ENCODE measurements around the gene ETV7.

The ETV7 gene

GRCh38 chr6:36383606-36384005, 3.9 kb downstream of the ETV7 start:
- DNase-seq (ENCODE audit: low read depth) = no peak

DNA sequence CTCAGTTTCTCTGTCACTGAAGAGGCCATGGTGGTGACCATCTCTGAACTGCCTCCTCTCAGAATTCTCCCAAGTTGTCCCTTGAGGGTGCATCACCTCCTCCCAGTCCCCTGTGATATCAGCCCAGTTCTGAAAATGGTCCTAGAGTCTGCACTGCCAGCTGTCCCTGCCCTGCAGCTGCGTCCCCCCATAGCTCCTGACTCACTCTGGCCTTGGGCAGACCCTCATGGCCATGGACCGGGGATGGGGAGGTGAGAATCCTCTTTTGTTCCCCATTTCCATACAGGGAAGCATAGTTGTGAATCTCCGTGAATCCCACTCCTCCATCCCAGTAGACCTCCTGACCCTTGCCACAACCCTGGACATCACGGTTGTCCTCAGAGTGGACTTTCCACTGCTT, 4.5 kb downstream of the ETV7 start:
- DNase-seq (ENCODE audit: low read depth) = no peak

DNA sequence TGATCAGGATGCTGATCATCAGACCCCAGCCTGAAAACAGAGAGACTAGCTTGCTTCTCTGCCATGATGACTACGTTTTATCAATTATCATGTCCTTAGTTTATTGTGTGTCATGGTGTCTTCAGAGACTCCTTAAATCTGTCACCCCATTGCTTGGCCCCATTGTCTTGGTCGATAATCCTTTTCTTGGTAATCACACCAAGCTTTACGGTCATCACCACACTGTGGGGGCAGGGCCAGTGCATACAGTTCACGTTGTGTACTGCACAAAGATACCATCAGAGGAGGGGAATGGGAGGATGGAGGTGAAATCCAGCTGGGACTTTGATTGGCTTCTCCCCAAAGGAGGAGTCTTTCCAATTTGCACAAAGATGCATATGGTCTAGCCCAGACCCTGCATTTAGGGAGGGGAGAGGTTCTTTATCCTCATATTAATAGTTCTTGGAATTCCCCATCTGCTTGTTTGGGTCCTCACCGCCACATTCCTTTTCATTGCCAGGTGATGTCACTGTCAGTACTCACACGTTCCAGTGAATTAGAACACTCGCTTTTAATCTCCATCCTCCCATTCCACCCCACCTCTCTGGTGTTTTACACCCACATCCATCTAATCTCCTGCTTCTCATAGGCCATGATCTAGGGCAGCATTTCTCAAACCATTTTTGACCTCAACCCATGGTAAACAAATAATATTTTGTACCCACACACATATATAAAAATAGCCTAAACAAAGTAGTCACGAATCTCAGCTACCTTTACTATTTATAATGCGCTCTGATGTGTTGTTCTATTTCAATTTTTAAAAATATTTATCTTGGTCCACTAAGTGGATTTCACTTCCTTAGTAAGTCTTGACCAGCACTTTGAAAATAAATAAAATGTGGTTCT, 5.7 kb downstream of the ETV7 start:
- no peak for DNase-seq (ENCODE audit: low read depth)

DNA sequence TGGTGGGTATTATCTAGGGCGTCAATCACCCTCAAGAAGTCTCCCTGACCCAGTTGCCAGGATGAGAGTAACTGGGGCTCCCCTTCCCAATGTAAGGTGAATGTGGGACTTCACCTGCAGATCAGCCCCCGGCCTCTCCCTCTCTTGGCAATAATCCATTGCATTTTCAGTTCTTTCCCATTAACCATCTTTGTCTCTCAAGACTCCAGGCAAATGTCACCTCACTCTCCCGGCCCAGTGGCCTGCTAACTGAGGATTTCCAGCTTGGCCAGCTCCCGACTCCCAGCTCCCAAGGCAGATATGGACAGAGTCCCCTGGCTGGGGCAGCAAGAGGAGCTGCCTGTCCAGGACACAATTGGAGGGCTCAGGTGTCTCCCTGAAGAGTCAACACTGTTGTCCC, 7.3 kb downstream of the ETV7 start:
- no peak for DNase-seq (ENCODE audit: low read depth)

DNA sequence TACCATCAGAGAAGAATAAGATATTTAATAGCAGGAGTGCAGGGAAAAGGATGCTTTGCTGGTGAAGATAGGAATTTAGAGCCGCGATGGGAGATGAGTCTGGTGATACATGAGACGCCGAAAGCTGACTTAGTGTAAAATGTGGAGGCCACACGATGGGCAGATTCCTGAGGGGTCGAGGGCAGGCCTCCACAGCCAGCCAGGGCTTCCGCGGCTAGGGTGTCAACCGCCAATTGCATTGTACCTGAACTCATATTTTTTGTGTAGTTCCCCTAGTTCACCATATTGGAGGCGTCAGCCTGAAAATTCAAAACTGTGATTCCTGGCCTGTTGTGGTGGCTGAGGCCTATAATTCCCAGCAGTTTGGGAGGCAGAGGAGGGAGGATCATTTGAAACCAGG, 8.5 kb downstream of the ETV7 start:
- DNase-seq (ENCODE audit: low read depth) = no peak

- no peak for DNase-seq (ENCODE audit: low read depth)
Observed at GRCh38 chr6:36378243-36378920, 9.1 kb downstream of the ETV7 start.

DNA sequence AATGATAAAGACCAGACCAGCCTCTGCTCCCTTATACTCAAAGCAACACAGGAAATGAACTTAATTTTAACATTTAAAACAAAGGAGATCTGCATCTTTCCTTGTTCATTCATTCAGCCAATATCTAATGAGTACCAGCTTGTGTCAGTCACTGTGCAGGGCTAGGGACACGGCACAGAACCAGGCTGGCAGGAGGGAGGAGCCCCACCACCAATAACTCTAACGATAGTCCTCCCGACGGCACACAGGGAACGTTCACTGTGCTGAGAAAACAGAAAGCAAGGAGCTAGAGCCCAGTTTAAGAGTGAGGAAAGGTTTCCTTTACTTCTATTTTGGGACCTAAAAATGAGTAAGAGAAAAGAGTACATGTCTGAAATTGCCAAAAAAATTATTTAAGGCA, 9.9 kb downstream of the ETV7 start:
- DNase-seq (ENCODE audit: low read depth) = no peak

DNA sequence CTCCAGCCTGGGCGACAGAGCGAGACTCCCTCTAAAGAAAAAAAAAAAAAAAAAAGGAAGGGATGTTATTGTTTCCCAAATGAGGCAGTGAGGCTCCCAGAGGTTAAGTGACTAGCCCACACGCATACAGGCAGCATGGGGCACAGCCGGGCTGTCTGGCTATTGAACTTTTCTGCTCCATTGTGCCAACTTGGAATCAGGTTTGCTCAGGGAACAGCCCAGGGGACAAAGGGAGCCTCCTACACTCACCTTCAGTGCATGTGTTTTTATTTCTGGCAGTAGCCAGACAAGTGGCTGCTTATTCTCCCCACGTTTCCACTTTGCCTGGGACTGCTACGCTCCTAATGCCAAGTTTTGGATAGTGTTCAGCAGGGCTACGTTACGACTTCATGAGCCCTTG, 10.7 kb downstream of the ETV7 start:
- DNase-seq (ENCODE audit: low read depth) = no peak

- DNase-seq (ENCODE audit: low read depth) = no peak
Observed at GRCh38 chr6:36376183-36376582, 11.3 kb downstream of the ETV7 start.

DNA sequence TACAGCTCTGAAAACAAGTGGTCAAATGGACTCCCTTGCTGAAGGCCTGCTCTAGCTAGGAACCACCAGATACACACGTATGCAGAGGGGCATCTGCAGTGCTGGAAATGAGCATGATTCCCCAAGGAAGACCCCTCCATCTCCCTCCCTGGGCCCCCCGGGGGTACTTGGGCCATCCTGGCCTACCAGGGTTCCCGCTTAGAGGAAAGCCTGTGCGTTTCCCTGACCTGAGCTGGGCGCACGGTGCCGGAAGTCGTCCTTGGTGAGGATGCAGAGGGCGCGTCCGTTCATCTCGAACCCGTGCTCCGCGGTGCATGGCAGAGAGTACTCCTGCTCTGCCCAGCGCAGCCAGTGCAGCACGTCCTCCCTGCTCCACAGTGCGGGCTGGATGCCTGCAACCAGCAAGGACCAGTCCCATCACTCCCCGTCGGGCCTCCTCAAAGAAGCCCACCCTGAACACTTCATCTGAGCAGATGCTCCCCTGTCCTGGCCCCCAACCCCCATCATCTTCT, 11.8 kb downstream of the ETV7 start:
- DNase-seq (ENCODE audit: low read depth) = no peak

GRCh38 chr6:36374972-36375371, 12.5 kb downstream of the ETV7 start:
- DNase-seq (ENCODE audit: low read depth) = no peak

- DNase-seq (ENCODE audit: low read depth) = no peak
Observed at GRCh38 chr6:36374194-36374593, 13.3 kb downstream of the ETV7 start.

DNA sequence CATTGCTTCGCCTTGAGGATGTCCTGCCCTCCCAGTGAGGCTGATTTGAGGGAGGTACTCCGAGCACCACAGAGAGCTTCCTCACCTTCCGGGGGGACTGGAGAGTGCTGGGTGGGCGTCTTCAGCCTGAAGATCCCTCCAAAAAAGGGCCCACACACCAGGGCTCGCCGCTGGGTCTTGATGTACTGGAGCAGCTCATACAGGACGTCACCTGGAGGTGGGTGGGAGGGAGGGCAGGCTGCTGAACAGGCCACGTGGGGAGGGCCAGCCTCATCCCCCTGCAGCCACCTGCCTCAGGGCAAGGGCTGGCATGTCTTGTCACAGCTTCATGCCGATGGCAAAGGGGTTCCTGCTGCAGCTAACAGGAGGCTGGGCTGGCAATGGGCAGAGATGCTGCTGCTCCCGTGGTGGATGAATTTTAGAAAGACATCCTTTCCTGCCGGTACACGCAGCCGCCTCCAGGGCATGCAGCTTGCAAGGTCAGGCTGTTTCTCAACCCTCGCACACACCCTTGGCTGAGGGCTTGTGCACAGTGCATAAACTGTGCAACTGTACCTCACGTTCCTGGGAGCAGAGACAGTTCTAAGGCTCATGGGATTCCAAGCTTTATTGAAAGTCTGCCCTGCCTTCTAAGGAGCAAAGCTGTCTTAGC, 14.0 kb downstream of the ETV7 start:
- DNase-seq (ENCODE audit: low read depth) = no peak

- DNase-seq (ENCODE audit: low read depth) = no peak
Observed at GRCh38 chr6:36372088-36372487, 15.4 kb downstream of the ETV7 start.

DNA sequence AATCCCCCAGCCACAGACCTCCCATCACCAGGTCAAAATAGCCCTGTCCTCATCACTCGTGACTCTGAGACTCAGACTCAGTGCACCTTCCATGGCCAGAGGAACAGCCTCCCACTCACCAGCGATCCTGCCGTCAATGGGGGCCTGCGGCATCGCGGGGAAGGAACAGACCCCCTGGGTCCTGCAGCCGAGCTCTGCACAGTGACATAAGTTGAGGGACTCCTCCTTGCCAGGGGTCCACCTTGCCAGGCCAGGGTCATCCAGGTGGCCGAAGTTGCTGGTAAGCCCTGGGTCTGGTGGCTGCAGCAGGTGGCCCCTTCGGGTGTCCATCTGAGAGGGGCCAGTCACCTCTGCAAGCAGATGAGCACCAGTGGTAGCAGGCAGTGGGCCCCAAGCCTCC, 16.3 kb downstream of the ETV7 start:
- no peak for DNase-seq (ENCODE audit: low read depth)

GRCh38 chr6:36370638-36371037, 16.8 kb downstream of the ETV7 start:
- DNase-seq (ENCODE audit: low read depth) = no peak

DNA sequence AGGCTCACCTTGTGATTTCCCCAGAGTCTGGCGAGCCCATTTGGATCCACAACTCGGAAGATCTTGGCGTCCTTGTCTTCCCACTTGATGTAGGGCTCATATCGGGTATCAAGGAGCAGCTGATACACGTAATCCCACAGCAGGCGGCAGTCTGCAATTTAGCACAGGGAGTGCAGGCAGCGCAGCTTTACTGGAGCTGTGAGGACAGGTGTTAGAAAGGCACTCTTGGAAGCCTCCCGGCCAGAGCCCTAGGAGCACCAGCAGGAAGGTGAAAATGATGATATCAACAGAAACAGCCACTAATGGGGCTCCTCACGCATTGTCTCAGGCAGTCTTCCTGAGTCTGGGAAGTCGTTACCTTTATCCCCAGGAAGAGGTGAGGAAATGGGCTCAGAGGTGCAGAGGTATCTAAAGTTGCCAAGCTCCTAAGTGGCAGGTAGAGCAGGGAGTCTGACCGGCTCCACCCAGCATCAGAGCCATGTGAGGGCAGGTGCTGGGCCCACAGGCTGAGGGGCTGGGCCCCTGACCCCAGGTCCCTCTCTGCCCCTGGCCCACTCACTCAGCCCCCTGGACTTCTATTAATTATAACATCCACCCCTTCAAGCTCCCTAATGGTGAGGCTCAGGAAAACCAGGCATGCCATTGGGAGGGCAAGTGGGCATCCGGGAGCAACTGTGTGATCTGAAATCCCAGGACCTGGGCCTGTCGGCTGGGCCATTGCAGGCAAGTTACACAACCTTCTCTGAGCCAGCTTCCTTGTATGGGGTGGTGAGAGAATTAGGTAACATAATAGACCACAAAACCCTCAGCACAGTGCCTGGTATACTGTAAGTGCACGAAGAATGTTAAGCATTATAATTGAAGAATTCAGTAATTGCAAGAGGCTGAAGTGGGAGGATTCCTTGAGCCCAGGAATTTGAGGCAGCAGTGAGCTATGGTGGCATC, 18.3 kb downstream of the ETV7 start:
- no peak for DNase-seq (ENCODE audit: low read depth)

- no peak for DNase-seq (ENCODE audit: low read depth)
Observed at GRCh38 chr6:36368421-36368820, 19.0 kb downstream of the ETV7 start.

DNA sequence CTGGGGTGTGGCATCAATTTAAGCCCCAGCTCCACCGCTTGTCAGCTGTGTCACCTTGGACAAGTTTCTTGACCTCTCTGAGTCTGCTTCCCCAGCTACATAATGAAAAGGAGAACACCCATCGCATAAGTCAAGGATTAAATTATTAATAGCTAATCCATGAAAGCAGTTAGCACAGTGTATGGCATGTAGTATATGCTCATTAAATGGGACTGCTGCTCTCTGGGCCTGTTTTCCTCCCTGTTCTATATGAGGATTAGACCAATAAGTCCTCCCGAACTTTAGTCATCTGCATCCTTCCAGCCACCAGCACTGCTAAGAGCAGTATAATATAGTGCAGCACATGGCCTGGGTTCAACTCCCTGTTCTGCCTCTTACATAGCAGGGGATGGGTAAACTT, 19.7 kb downstream of the ETV7 start:
- no peak for DNase-seq (ENCODE audit: low read depth)

GRCh38 chr6:36364669-36365479, 22.6 kb downstream of the ETV7 start:
- DNase-seq (ENCODE audit: low read depth) = no peak
